ENCODE measurements around the gene MAL. TPM values are rescaled to one million over a fixed set of nuclear protein-coding genes. Genes with fewer than 3 reads are reported as not detected.

MAL gene
- total RNA-seq, 1 donor from 2014 or later: 272 TPM

GRCh38 chr2:95023222-95023597 is 2.3 kb upstream of the MAL start:
- intact Hi-C loops (cut with micrococcal nuclease): loop anchor here (1.0 to 2.0 kb wide), 3 partner anchors 53 to 380 kb away; partner anchors contain the start of genes FAHD2A and ZNF514

GRCh38 chr2:95024371-95024770 is 1.1 kb upstream of the MAL start:
- peak overlapping the region; percentile 74 for H3K27ac Mint-ChIP-seq

More at GRCh38 chr2:95023222-95023597, 2.3 kb upstream of the MAL start:
- Mint-ChIP-seq H3K27ac (peak overlapping the region; percentile 85), H3K4me1 (ENCODE audit: low read depth) (peaks cover 44% of the 10 kb centered on the region), H3K9me3 (no peaks in the 10 kb centered on the region), H3K27me3 (ENCODE audit: insufficient read depth) (no peaks in the 10 kb centered on the region), H3K4me3 (peak overlapping the region; percentile 73), H3K36me3 (ENCODE audit: low read depth) (peaks cover 17% of the 10 kb centered on the region)
- peak; percentile 50 for DNase-seq (ENCODE audit: low spot score)

GRCh38 chr2:95024960-95025405 is 525 bp upstream of the MAL start:
- Mint-ChIP-seq H3K4me1 (ENCODE audit: low read depth) (peaks cover 60% of the 10 kb centered on the region), H3K4me3 (peak overlapping the region; percentile 84), H3K36me3 (ENCODE audit: low read depth) (peaks cover 32% of the 10 kb centered on the region), H3K27me3 (ENCODE audit: insufficient read depth) (no peaks in the 10 kb centered on the region), H3K9me3 (no peaks in the 10 kb centered on the region), H3K27ac (peak overlapping the region; percentile 74)
- no peak for DNase-seq (ENCODE audit: low spot score)
- intact Hi-C loops (cut with micrococcal nuclease): loop anchor here (1.0 kb wide), 1 partner anchor 16 kb away; no protein-coding TSS in a partner anchor

More at GRCh38 chr2:95024371-95024770, 1.1 kb upstream of the MAL start:
- H3K4me1 Mint-ChIP-seq (ENCODE audit: low read depth): peaks cover 54% of the 10 kb centered on the region
- peaks cover 26% of the 10 kb centered on the region for H3K36me3 Mint-ChIP-seq (ENCODE audit: low read depth)
- H3K4me3 Mint-ChIP-seq: peak overlapping the region; percentile 84
- intact Hi-C loops (cut with micrococcal nuclease): no loop called here
- H3K9me3 Mint-ChIP-seq: no peaks in the 10 kb centered on the region
- no peak for DNase-seq (ENCODE audit: low spot score)
- no peaks in the 10 kb centered on the region for H3K27me3 Mint-ChIP-seq (ENCODE audit: insufficient read depth)

GRCh38 chr2:95026471-95027368 is 1.2 kb downstream of the MAL start:
- H3K4me3 Mint-ChIP-seq: peak overlapping the region; percentile 96
- peak; percentile 21 for DNase-seq (ENCODE audit: low spot score)
- no peaks in the 10 kb centered on the region for H3K27me3 Mint-ChIP-seq (ENCODE audit: insufficient read depth)
- peaks cover 40% of the 10 kb centered on the region for H3K36me3 Mint-ChIP-seq (ENCODE audit: low read depth)
- H3K9me3 Mint-ChIP-seq: no peaks in the 10 kb centered on the region
- H3K4me1 Mint-ChIP-seq (ENCODE audit: low read depth): peaks cover 72% of the 10 kb centered on the region
- intact Hi-C loops (cut with micrococcal nuclease): loop anchor here (1.0 kb wide), 2 partner anchors 25 to 48 kb away; no protein-coding TSS in a partner anchor
- peak overlapping the region; percentile 96 for H3K27ac Mint-ChIP-seq

- Mint-ChIP-seq H3K4me3 (peak overlapping the region; percentile 96), H3K27ac (peak overlapping the region; percentile 96), H3K36me3 (ENCODE audit: low read depth) (peaks cover 40% of the 10 kb centered on the region)
Observed at GRCh38 chr2:95027369-95027720, 1.8 kb downstream of the MAL start.

GRCh38 chr2:95029898-95030341 is 4.4 kb downstream of the MAL start:
- peaks cover 43% of the 10 kb centered on the region for H3K4me1 Mint-ChIP-seq (ENCODE audit: low read depth)
- no peak for DNase-seq (ENCODE audit: low spot score)
- H3K27ac Mint-ChIP-seq: no peak overlapping the region
- no peaks in the 10 kb centered on the region for H3K27me3 Mint-ChIP-seq (ENCODE audit: insufficient read depth)
- peaks cover 43% of the 10 kb centered on the region for H3K36me3 Mint-ChIP-seq (ENCODE audit: low read depth)
- intact Hi-C loops (cut with micrococcal nuclease): no loop called here
- peak overlapping the region; percentile 74 for H3K4me3 Mint-ChIP-seq
- H3K9me3 Mint-ChIP-seq: no peaks in the 10 kb centered on the region

More at GRCh38 chr2:95027369-95027720, 1.8 kb downstream of the MAL start:
- intact Hi-C loops (cut with micrococcal nuclease): no loop called here
- H3K27me3 Mint-ChIP-seq (ENCODE audit: insufficient read depth): no peaks in the 10 kb centered on the region
- peaks cover 67% of the 10 kb centered on the region for H3K4me1 Mint-ChIP-seq (ENCODE audit: low read depth)
- no peak for DNase-seq (ENCODE audit: low spot score)
- no peaks in the 10 kb centered on the region for H3K9me3 Mint-ChIP-seq

GRCh38 chr2:95030496-95030895 is 5.0 kb downstream of the MAL start:
- DNase-seq (ENCODE audit: low spot score): no peak
- Mint-ChIP-seq H3K4me1 (ENCODE audit: low read depth) (peaks cover 47% of the 10 kb centered on the region), H3K9me3 (no peaks in the 10 kb centered on the region), H3K4me3 (peak overlapping the region; percentile 74), H3K36me3 (ENCODE audit: low read depth) (peaks cover 46% of the 10 kb centered on the region), H3K27me3 (ENCODE audit: insufficient read depth) (no peaks in the 10 kb centered on the region), H3K27ac (no peak overlapping the region)
- intact Hi-C loops (cut with micrococcal nuclease): no loop called here

- DNase-seq (ENCODE audit: low spot score): no peak
- H3K27me3 Mint-ChIP-seq (ENCODE audit: insufficient read depth): no peaks in the 10 kb centered on the region
Observed at GRCh38 chr2:95031076-95031725, 5.7 kb downstream of the MAL start.

GRCh38 chr2:95031726-95032116 is 6.2 kb downstream of the MAL start:
- intact Hi-C loops (cut with micrococcal nuclease): no loop called here
- peaks cover 4% of the 10 kb centered on the region for H3K9me3 Mint-ChIP-seq
- H3K27me3 Mint-ChIP-seq (ENCODE audit: insufficient read depth): no peaks in the 10 kb centered on the region
- no peak for DNase-seq (ENCODE audit: low spot score)
- peaks cover 46% of the 10 kb centered on the region for H3K4me1 Mint-ChIP-seq (ENCODE audit: low read depth)
- H3K27ac Mint-ChIP-seq: no peak overlapping the region
- H3K4me3 Mint-ChIP-seq: no peak overlapping the region
- peaks cover 46% of the 10 kb centered on the region for H3K36me3 Mint-ChIP-seq (ENCODE audit: low read depth)

More at GRCh38 chr2:95031076-95031725, 5.7 kb downstream of the MAL start:
- no peak overlapping the region for H3K27ac Mint-ChIP-seq
- H3K4me3 Mint-ChIP-seq: no peak overlapping the region
- no peaks in the 10 kb centered on the region for H3K9me3 Mint-ChIP-seq
- H3K4me1 Mint-ChIP-seq (ENCODE audit: low read depth): peaks cover 42% of the 10 kb centered on the region
- intact Hi-C loops (cut with micrococcal nuclease): no loop called here
- H3K36me3 Mint-ChIP-seq (ENCODE audit: low read depth): peaks cover 44% of the 10 kb centered on the region

GRCh38 chr2:95032341-95032740 is 6.8 kb downstream of the MAL start:
- no peak overlapping the region for H3K27ac Mint-ChIP-seq
- H3K4me1 Mint-ChIP-seq (ENCODE audit: low read depth): peaks cover 49% of the 10 kb centered on the region
- H3K9me3 Mint-ChIP-seq: peaks cover 11% of the 10 kb centered on the region
- intact Hi-C loops (cut with micrococcal nuclease): no loop called here
- no peak overlapping the region for H3K4me3 Mint-ChIP-seq
- H3K27me3 Mint-ChIP-seq (ENCODE audit: insufficient read depth): no peaks in the 10 kb centered on the region
- H3K36me3 Mint-ChIP-seq (ENCODE audit: low read depth): peaks cover 48% of the 10 kb centered on the region
- DNase-seq (ENCODE audit: low spot score): no peak

GRCh38 chr2:95032868-95033603 is 7.5 kb downstream of the MAL start:
- H3K27me3 Mint-ChIP-seq (ENCODE audit: insufficient read depth): no peaks in the 10 kb centered on the region
- H3K4me3 Mint-ChIP-seq: no peak overlapping the region
- no peak overlapping the region for H3K27ac Mint-ChIP-seq
- H3K4me1 Mint-ChIP-seq (ENCODE audit: low read depth): peaks cover 51% of the 10 kb centered on the region
- intact Hi-C loops (cut with micrococcal nuclease): no loop called here
- DNase-seq (ENCODE audit: low spot score): no peak
- peaks cover 17% of the 10 kb centered on the region for H3K9me3 Mint-ChIP-seq
- H3K36me3 Mint-ChIP-seq (ENCODE audit: low read depth): peaks cover 49% of the 10 kb centered on the region

GRCh38 chr2:95034221-95034620 is 8.7 kb downstream of the MAL start:
- Mint-ChIP-seq H3K4me3 (no peak overlapping the region), H3K36me3 (ENCODE audit: low read depth) (peaks cover 54% of the 10 kb centered on the region), H3K4me1 (ENCODE audit: low read depth) (peaks cover 55% of the 10 kb centered on the region), H3K27ac (no peak overlapping the region), H3K27me3 (ENCODE audit: insufficient read depth) (no peaks in the 10 kb centered on the region), H3K9me3 (peaks cover 28% of the 10 kb centered on the region)
- intact Hi-C loops (cut with micrococcal nuclease): no loop called here
- DNase-seq (ENCODE audit: low spot score): no peak

Data from activated T-helper 1 cell treated with anti-CD3 and anti-CD28 coated beads, Interleukin-12 subunit alpha, Interleukin-12 subunit beta, Interleukin-2, Interleukin-4 antibody, amounts not matched to agents 30 ng/mL and 10 ng/mL and 1 ng/mL, durations not matched to agents 14 hours and 24 hours and 36 hours (primary cell).